NCI-H2196 treated with DMSO at 0.1 percent for 48 hours (cell line): ENCODE measurements around the gene GATAD2B.
"Not testable (repeated sequence)": the region's sequence is repeated elsewhere in the genome, so short reads cannot be mapped to it uniquely, and the experiment has no call there.

Experiments
- DNase-seq: peaks from one replicate; lab custom pipeline; 2025; ENCODE audit not compliant: unreplicated experiment; lab: John Stamatoyannopoulos, UW

GATAD2B gene

GRCh38 chr1:153929981-153930948 lies 7.5 kb upstream of the GATAD2B start:
- DNase-seq = no peak

- no peak for DNase-seq
Measured at GRCh38 chr1:153929426-153929825, 6.7 kb upstream of the GATAD2B start.

GRCh38 chr1:153928791-153929341 lies 6.1 kb upstream of the GATAD2B start:
- DNase-seq = no peak

- no peak for DNase-seq
Measured at GRCh38 chr1:153928245-153928644, 5.5 kb upstream of the GATAD2B start.

- no peak for DNase-seq
Measured at GRCh38 chr1:153926405-153926804, 3.6 kb upstream of the GATAD2B start.

GRCh38 chr1:153922076-153922971 lies 448 bp downstream of the GATAD2B start:
- no peak for DNase-seq

- no peak for DNase-seq
Measured at GRCh38 chr1:153921803-153922075, 1.0 kb downstream of the GATAD2B start.

GRCh38 chr1:153921080-153921802 lies 1.5 kb downstream of the GATAD2B start:
- DNase-seq = no peak

GRCh38 chr1:153919876-153920852 lies 2.6 kb downstream of the GATAD2B start:
- no peak for DNase-seq

- no peak for DNase-seq
Measured at GRCh38 chr1:153916297-153916696, 6.5 kb downstream of the GATAD2B start.

- no peak for DNase-seq
Measured at GRCh38 chr1:153912349-153912748, 10.4 kb downstream of the GATAD2B start.

- DNase-seq = not testable (repeated sequence)
Measured at GRCh38 chr1:153910560-153910959, 12.2 kb downstream of the GATAD2B start.

GRCh38 chr1:153908071-153908470 lies 14.7 kb downstream of the GATAD2B start:
- DNase-seq = no peak

- DNase-seq = no peak
Measured at GRCh38 chr1:153907134-153907533, 15.6 kb downstream of the GATAD2B start.

- no peak for DNase-seq
Measured at GRCh38 chr1:153906396-153906795, 16.4 kb downstream of the GATAD2B start.

GRCh38 chr1:153905908-153906307 lies 16.9 kb downstream of the GATAD2B start:
- not testable (repeated sequence) for DNase-seq

- DNase-seq = no peak
Measured at GRCh38 chr1:153903841-153904455, 18.8 kb downstream of the GATAD2B start.

GRCh38 chr1:153899509-153899908 lies 23.3 kb downstream of the GATAD2B start:
- no peak for DNase-seq

GRCh38 chr1:153895866-153896265 lies 26.9 kb downstream of the GATAD2B start:
- not testable (repeated sequence) for DNase-seq
